ENCODE data around the gene ZNF296.
"Not testable (repeated sequence)": the region's sequence is repeated elsewhere in the genome, so short reads cannot be mapped to it uniquely, and the experiment has no call there.

The ZNF296 gene

DNA sequence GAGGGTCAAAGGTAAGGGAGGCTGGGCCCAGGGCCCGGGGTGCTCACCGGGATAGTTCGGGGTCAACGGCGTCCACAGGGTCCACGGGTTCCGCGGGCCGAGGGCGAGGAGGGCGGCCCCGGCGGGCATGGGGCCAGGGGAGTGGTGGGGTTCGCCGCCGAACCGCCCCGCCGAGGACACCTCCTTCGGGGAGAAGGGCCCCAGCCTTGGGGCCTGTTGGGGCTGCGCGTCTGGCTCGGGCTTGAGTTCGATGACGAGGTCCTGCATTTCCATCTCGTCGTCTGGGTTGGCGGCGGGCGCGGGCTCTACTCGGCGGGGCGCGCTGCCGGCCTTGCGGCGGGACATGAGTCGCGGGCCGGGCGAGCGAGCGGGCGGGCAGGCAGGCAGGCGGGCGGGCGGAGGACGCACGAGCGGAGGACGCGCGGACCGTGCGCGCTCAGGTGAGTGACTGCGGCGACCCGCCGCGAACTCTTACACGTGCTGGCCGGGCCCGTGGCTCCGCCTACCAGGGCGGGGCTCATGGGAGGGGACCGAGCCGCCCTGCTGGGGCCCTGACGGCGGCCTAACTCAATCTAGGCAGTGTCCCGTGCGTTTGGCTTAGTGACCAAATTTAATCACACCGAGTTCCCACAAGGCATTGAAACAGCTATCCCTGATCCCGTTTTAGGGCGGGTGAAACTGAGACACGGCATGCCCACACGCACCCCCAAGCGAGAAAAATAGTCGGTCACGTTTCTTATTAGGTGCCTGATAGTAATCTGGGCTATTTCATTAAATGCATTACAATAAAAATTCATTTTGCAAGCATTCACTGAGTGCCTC is at the start of gene ZNF296:
Gene ZNF296, minus strand, starts transcription at position 450 of the 822 bp plus-strand sequence. Its CDS starts 105 bp downstream, at position 345.
- no peak for TF ChIP-seq GATA1 (IDR thresholded peaks at IDR 0.05; ENCODE audit: low read depth, low read length)
- peak; percentile 32 for TF ChIP-seq POLR2A (IDR thresholded peaks at IDR 0.05; ENCODE audit: low read length)
- DNase-seq = peak; percentile 85 to 89

DNA sequence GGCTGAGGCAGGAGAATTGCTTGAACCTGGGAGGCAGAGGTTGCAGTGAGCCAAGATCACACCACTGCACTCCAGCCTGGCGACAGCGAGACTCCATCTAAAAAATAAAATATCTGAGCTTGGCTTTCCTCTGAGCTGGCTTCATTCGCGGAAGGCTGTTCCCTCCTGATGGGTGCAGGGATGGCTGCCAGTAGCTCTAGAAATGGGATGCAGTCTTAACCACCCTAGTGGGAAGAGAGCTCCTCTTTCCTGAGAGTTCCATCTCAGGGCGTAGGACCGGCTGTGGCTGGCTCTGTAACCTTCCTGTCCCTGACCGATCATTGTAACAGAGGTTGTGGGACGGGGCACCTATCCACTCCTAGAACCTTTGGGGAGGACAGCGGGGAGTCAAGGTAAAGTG is 49.1 kb upstream of the ZNF296 start:
- TF ChIP-seq POLR2A (IDR thresholded peaks at IDR 0.05; ENCODE audit: low read length) = no peak
- DNase-seq = no peak

DNA sequence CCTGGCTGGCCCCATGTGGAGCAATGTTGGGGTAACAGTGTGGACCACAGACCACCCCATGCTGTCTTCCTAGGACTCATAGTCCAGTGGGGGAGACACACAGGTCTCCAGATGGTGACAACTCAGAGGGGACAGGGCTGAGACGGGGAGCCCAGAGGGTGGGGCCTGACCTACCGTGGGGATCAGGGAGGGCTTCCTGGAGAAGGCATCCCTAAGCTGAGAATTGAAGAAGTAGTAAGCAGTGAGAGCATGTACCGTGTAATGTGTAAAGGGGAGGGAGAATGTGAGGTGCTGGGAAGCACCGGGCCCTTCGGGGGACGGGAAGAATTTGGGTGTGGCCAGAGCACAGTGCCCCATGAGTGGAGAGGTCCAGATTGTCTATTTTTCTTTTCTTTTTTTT is 47.7 kb upstream of the ZNF296 start:
- TF ChIP-seq POLR2A (IDR thresholded peaks at IDR 0.05; ENCODE audit: low read length) (no peak), GATA1 (IDR thresholded peaks at IDR 0.05; ENCODE audit: low read depth, low read length) (no peak)
- DNase-seq = no peak

- DNase-seq = no peak
- TF ChIP-seq POLR2A (IDR thresholded peaks at IDR 0.05; ENCODE audit: low read length) (no peak), GATA1 (IDR thresholded peaks at IDR 0.05; ENCODE audit: low read depth, low read length) (no peak)
These were observed 47.2 kb upstream of the ZNF296 start for GRCh38 chr19:45123440-45123850.

- no peak for DNase-seq
- TF ChIP-seq GATA1 (IDR thresholded peaks at IDR 0.05; ENCODE audit: low read depth, low read length) (no peak), POLR2A (IDR thresholded peaks at IDR 0.05; ENCODE audit: low read length) (no peak)
These were observed 46.6 kb upstream of the ZNF296 start for GRCh38 chr19:45122832-45123231.

DNA sequence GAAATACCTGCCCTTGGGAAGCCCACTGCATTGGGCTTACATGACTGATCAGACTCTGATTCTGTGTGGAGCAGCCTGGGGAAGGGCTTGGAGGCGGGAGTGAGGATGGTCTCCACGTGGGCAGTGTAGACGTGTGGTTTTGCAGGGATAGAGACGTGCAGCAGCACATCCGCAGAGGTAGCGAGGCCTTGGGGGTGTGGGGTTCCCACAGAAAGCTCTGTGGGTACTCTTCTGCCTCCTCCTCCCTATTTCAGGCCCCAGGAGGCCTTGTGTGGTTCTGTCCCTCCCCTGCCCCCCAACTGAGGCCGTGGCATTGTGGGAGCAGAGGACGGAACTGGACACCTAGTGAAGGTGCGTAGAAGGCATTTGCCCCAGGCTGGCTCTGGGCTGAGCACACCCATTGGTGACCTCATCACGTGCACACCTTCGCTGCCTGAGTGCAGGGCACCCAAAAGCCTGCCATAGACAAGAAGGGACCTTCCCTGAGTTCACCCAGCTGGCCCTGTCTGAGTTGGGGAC is 45.6 kb upstream of the ZNF296 start:
- DNase-seq = no peak

GRCh38 chr19:45119582-45119981 is 43.3 kb upstream of the ZNF296 start:
- no peak for DNase-seq
- TF ChIP-seq POLR2A (IDR thresholded peaks at IDR 0.05; ENCODE audit: low read length) (no peak), GATA1 (IDR thresholded peaks at IDR 0.05; ENCODE audit: low read depth, low read length) (no peak)

More for the DNA sequence above, 45.6 kb upstream of the ZNF296 start:
- TF ChIP-seq GATA1 (IDR thresholded peaks at IDR 0.05; ENCODE audit: low read depth, low read length) = no peak
- TF ChIP-seq POLR2A (IDR thresholded peaks at IDR 0.05; ENCODE audit: low read length) = no peak

DNA sequence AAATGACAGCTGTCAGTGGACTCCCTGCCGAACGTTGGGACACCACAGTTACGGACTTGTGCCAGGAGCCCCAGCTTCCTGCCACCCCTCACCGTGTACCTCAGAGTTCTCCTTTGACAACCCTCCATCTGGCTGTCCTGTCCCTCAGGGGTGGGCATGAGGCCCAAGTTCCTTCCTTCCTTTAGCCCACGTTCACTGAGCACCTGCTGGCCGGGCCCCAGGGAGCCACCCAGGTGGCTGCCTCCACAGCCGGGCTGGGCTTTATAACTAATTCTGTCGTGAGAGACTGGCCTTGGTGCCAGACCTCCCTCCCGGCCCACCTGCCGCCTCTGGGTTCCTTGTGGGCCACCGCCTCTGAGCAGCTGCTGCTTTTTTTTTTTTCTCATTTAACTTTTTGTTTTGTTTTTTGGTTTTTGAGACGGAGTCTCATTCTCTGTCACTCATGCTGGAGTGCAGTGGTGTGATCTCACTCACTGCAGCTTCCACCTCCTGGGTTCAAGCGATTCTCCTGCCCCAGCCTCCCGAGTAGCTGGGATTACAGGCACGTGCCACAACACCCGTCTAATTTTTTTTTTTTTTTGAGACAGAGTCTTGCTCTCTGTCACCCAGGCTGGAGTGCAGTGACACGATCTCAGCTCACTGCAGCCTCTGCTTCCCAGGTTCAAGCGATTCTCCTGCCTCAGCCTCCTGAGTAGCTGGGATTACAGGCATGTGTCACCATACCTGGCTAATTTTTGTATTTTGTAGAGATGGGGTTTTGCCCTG is 42.5 kb upstream of the ZNF296 start:
- not testable (repeated sequence) for DNase-seq

- no peak for DNase-seq
- TF ChIP-seq GATA1 (IDR thresholded peaks at IDR 0.05; ENCODE audit: low read depth, low read length) (no peak), POLR2A (IDR thresholded peaks at IDR 0.05; ENCODE audit: low read length) (no peak)
These were observed 41.8 kb upstream of the ZNF296 start for GRCh38 chr19:45118106-45118505.

DNA sequence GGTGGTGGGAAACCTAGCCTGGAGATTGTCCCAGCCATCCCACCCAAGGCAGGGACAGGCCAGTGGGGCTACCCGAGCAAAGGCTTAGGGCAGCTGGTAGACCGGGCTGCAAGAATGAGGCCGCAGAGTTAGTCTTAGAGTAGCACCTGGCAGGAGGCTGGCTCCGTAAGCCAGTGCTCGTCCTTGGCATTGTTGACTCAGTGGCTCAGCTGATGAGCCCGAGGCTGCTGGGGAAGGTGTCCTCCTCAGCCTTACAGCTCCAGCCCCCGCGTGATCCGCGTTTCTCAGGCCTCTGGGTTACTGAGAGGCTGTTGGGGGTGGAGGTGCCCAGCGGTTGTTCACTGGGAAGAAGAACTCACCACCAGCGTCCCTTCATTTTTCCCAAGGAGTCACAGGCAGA is 41.4 kb upstream of the ZNF296 start:
- no peak for DNase-seq
- no peak for TF ChIP-seq GATA1 (IDR thresholded peaks at IDR 0.05; ENCODE audit: low read depth, low read length)

DNA sequence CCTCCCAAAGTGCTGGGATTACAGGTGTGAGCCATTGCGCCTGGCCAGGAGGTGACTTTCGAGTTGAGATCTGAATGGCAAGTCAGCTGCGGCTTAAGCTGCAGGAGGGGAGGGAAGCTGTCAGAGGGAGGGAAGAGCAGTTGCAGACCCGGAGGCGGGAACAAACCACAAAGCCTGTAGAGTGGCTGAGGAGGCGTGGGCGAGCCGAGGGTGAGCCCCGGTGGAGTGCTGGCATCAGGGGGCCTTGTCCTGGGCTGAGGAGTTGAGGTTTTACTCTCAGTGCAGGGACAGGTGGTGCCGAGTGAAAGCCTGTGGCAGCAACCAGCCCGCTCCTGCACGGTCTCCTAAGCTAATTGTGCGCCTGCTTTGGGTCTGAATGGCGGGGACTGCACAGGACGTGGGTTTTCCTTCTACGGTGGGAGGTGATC is 40.9 kb upstream of the ZNF296 start:
- DNase-seq = peak in 1 of 2 experiments; percentile 16

GRCh38 chr19:45115809-45116615 is 39.7 kb upstream of the ZNF296 start:
- no peak for TF ChIP-seq GATA1 (IDR thresholded peaks at IDR 0.05; ENCODE audit: low read depth, low read length)
- no peak for TF ChIP-seq POLR2A (IDR thresholded peaks at IDR 0.05; ENCODE audit: low read length)
- DNase-seq = no peak

More for the DNA sequence above, 40.9 kb upstream of the ZNF296 start:
- no peak for TF ChIP-seq GATA1 (IDR thresholded peaks at IDR 0.05; ENCODE audit: low read depth, low read length)
- TF ChIP-seq POLR2A (IDR thresholded peaks at IDR 0.05; ENCODE audit: low read length) = no peak

DNA sequence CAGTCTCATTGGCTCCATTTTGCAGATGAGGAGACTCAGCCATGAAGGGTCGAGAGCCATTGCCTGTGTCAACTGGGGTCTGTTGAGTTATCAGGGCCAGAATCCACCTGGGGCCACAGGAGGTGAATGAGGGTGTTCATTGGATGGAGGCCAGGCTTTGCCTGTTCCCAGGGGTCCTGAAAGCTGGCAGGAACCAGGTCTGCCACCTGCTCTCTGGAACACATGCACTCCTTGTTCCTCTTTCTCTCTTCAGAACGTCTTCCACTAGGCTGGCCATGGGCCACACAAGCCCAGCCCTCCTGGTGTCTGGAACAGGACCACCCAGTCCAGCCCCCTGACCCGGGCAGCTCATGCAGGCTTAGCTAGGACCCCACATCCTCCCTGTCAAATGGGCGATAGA is 37.8 kb upstream of the ZNF296 start:
- DNase-seq = no peak
- TF ChIP-seq GATA1 (IDR thresholded peaks at IDR 0.05; ENCODE audit: low read depth, low read length) (no peak), POLR2A (IDR thresholded peaks at IDR 0.05; ENCODE audit: low read length) (no peak)

- DNase-seq = no peak
- TF ChIP-seq GATA1 (IDR thresholded peaks at IDR 0.05; ENCODE audit: low read depth, low read length) (no peak), POLR2A (IDR thresholded peaks at IDR 0.05; ENCODE audit: low read length) (no peak)
These were observed 37.4 kb upstream of the ZNF296 start for GRCh38 chr19:45113628-45114027.

Measured in erythroblast (primary cell).